Fibroblast of mammary gland (primary cell): ENCODE data around the gene VAPA.

ENCODE experiments used
- DNase-seq: peaks from one replicate; pipeline ENCODE4 v3.0.0-alpha.2; 2010; ENCODE audit warnings: low read depth
- H3K4me3 ChIP-seq: 2 replicates; pipeline ENCODE4 v1.5.1; 2011; ENCODE audit warnings: low read depth, mild to moderate bottlenecking, low read length, moderate library complexity; ENCODE audit not compliant: control insufficient read depth
- TF ChIP-seq, protein P1 (sequence below): conservative IDR thresholded peaks from 2 replicates; pipeline ENCODE4 v1.5.1; 2011; ENCODE audit warnings: low read depth, low read length, inconsistent platforms; ENCODE audit not compliant: control insufficient read depth, insufficient read depth

The VAPA gene

DNA sequence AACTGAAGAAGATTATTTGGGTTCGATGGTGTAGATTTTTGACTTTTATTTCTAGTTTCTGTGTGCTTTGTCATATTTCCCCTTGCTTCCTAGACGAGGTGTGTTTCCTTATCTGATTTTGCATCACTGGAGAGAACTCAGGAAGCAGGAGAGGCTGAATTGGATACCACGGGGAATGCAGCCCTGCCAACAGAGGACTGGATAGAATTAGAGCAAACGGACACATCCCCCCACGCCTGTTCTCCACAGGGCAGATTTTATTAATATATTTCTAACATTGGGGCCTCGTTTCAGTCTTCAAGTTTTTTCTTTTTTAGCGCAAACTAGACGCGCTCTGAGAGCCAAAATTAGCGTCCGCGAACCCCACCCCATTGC lies 678 bp upstream of the VAPA start:
- H3K4me3 ChIP-seq: peak overlapping the region; percentile 89
- TF ChIP-seq, protein P1, sequence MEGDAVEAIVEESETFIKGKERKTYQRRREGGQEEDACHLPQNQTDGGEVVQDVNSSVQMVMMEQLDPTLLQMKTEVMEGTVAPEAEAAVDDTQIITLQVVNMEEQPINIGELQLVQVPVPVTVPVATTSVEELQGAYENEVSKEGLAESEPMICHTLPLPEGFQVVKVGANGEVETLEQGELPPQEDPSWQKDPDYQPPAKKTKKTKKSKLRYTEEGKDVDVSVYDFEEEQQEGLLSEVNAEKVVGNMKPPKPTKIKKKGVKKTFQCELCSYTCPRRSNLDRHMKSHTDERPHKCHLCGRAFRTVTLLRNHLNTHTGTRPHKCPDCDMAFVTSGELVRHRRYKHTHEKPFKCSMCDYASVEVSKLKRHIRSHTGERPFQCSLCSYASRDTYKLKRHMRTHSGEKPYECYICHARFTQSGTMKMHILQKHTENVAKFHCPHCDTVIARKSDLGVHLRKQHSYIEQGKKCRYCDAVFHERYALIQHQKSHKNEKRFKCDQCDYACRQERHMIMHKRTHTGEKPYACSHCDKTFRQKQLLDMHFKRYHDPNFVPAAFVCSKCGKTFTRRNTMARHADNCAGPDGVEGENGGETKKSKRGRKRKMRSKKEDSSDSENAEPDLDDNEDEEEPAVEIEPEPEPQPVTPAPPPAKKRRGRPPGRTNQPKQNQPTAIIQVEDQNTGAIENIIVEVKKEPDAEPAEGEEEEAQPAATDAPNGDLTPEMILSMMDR: no peak
- DNase-seq: no peak

DNA sequence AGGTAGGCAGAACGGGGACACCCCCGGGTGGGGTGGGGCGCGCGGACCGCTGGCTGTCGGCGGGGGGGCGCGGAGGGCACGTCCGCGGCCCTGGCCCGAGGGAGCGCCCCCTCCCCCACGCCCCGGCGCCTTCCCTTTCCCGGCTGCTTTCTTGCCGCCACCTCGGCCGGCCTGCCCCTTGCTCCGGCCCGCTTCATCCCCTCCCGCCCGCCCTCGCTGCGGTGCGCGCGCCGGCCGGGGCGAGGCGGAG lies 443 bp downstream of the VAPA start:
- TF ChIP-seq, protein P1: no peak
- DNase-seq: no peak
- peak overlapping the region; percentile 72 for H3K4me3 ChIP-seq

DNA sequence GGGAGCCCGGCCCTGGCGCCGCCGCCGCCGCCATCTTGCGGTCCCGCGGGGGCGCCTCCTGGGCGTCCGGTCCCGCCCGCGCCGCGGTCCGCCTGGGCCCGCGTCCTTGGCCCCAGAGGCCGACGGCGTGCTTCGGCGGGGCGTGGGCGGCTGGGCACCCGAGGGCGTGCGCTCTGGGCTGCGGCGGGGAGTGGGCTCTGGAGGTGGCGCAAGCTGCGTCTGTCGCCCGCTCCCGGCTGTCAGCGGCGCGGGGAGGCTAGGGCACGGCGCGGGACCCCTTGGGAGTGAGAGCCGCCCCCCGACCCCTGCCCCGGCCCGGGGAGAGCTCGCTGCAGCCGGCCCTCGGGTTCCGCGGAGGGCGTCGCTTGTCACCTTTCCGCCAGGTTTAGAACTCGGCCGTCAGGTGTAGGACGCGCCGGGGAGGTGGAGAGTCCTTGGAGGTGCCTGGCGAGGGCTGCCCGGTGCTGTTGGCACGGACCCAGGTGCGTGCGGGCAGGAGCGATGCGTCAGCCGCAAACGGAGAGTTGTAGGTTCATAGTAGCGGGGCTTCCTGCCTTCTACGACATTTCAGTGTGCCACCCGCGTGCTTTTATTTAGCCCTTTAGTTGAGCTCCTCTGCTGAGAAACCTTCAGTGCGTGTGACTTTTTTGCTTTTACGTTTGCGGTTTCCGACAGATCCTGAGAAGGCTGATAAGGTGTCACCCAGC lies 921 bp downstream of the VAPA start:
- peak; percentile 77 for DNase-seq

DNA sequence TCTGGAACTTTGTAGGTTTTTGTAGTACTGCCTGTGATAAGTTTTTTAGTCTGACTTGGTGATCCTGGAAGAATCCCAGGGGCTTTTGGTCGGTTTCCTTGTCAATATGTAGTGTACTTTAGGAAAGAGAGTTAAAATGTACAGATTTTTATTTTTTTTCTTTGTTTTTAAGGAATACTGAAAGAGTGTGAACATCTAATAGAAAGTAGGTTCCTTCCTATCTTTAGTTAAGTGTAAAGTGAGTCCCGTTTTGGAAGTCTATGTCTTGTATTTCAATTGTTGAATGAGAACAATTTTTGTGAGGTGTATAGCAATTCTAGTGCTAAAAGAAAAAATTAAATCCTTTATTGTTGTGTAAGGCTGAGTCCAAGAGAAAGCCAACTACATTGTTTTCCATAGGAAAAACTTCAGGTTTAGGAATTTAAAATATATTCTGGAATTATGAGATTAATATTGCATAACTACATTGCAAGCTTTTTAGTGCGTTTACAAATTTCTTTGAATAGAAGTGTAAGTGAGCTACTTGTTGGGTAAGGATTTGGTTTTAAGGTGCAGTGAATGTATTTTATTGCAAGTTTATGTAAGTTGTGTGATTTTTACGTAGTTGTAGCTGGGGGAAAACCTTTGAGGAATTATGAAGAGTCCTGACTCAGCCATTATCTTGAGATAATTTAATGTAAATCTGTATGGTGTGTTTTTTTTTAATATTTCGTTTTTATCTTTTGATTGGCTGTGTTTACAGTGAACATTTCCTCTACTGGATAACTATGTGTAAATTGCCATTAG lies 1.7 kb downstream of the VAPA start:
- H3K4me3 ChIP-seq: peak overlapping the region; percentile 72
- DNase-seq: no peak
- TF ChIP-seq, protein P1: no peak

More for the DNA sequence above, 921 bp downstream of the VAPA start:
- H3K4me3 ChIP-seq: peak overlapping the region; percentile 72
- TF ChIP-seq, protein P1: no peak

DNA sequence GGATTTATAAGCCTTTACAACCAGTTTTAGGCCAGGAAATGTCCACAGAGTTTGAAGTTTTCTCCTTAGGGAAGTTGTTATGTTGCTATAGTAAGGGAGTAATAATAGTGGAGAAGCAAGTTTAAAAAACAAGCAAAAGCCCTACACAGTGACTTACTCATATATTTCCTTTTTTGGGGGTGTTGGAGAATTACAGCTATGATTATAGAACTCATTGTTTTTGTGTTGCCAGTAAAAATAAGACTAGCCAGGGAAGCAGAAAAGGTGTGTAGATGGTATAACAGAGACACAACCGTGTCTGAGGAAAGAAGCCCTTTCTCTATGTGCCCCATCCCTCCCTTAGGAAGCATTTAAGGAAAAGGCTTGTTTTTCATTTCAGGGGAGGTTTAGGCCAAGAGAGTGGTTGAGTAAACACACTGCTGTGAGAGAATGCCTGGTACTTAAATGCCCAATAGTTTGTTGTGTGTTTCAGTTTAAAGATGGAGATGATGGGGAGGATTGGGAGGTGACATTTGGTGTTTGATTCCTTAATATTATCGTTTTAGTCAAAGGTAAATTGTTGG lies 2.3 kb downstream of the VAPA start:
- peak overlapping the region; percentile 72 for H3K4me3 ChIP-seq
- TF ChIP-seq, protein P1: no peak
- no peak for DNase-seq

DNA sequence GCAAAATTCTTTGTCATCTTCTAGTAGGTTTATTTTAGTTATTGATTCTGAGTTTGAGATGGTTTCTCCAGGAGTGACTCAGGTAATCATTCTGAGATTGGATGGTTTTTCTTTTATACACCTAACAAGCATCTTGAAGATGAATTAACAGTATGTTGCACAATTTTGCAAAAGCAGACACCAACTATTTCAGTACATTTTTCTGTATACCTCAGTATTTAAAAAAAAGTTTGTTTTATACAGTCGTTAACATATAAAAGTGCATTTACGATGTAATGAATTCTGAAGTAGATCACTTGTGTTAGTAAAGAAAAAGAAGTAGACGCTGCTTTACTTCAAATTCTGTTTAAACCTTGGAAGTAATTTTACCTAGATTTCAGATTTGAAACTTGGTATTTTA lies 3.0 kb downstream of the VAPA start:
- TF ChIP-seq, protein P1: no peak
- DNase-seq: no peak
- H3K4me3 ChIP-seq: no peak overlapping the region
